ENCODE data around the gene CADM1. TPM values are rescaled to one million over a fixed set of nuclear protein-coding genes. Genes with fewer than 3 reads are reported as not detected.

Gene CADM1
- total and polyA plus RNA-seq, 10 donors, result 1.4 to 18.8 (median 10.4) TPM

- H3K36me3 ChIP-seq, result no peaks in the 10 kb centered on the region
- intact Hi-C loops (cut with DNase I; ENCODE audit: low total_unique reads), result no loop called here
These were observed 219.4 kb downstream of the CADM1 start for GRCh38 chr11:115284773-115285172.

GRCh38 chr11:115282923-115283322, 221.3 kb downstream of the CADM1 start:
- 85 to 94% (median 91%) methylated on average over 4 of the region's 4 CpGs for WGBS, 5 donors
- intact Hi-C loops (cut with DNase I; ENCODE audit: low total_unique reads), result no loop called here
- H3K27me3 ChIP-seq (replicated peaks in 1 of 7), result no peaks in the 10 kb centered on the region

More at GRCh38 chr11:115284773-115285172, 219.4 kb downstream of the CADM1 start:
- DNase-seq, result no peak
- Histone ChIP-seq H3K4me1 (no peaks in the 10 kb centered on the region), H3K4me3 (no peak overlapping the region), H3K9me3 (no peaks in the 10 kb centered on the region), H3K27ac (no peak overlapping the region), H3K27me3 (replicated peaks in 1 of 7) (no peaks in the 10 kb centered on the region)
- 69 to 82% (median 75%) methylated on average over 4 of the region's 4 CpGs for WGBS, 5 donors
- TF ChIP-seq CTCF (IDR thresholded peaks at IDR 0.05 in 8 of 11, conservative IDR thresholded peaks at IDR 0.05 in 3 of 11), result no peak
- TF ChIP-seq POLR2AphosphoS5 (IDR thresholded peaks at IDR 0.05), result no peak
- TF ChIP-seq POLR2A (IDR thresholded peaks at IDR 0.05), result no peak

GRCh38 chr11:115280775-115281174, 223.4 kb downstream of the CADM1 start:
- H3K27me3 ChIP-seq (replicated peaks in 1 of 7), result no peaks in the 10 kb centered on the region
- no peak for DNase-seq
- no peak overlapping the region for H3K27ac ChIP-seq
- no peaks in the 10 kb centered on the region for H3K4me1 ChIP-seq
- H3K36me3 ChIP-seq, result no peaks in the 10 kb centered on the region
- 76 to 82% (median 79%) methylated on average over 5 of the region's 5 CpGs for WGBS, 5 donors
- no peak for TF ChIP-seq POLR2A (IDR thresholded peaks at IDR 0.05)
- TF ChIP-seq POLR2AphosphoS5 (IDR thresholded peaks at IDR 0.05), result no peak
- TF ChIP-seq CTCF (IDR thresholded peaks at IDR 0.05 in 8 of 11, conservative IDR thresholded peaks at IDR 0.05 in 3 of 11), result no peak
- H3K4me3 ChIP-seq, result no peak overlapping the region
- H3K9me3 ChIP-seq, result no peaks in the 10 kb centered on the region
- intact Hi-C loops (cut with DNase I; ENCODE audit: low total_unique reads), result no loop called here

More at GRCh38 chr11:115282923-115283322, 221.3 kb downstream of the CADM1 start:
- Histone ChIP-seq H3K4me1 (no peaks in the 10 kb centered on the region), H3K27ac (no peak overlapping the region), H3K36me3 (no peaks in the 10 kb centered on the region), H3K9me3 (no peaks in the 10 kb centered on the region), H3K4me3 (no peak overlapping the region)
- TF ChIP-seq POLR2AphosphoS5 (IDR thresholded peaks at IDR 0.05) (no peak), POLR2A (IDR thresholded peaks at IDR 0.05) (no peak), CTCF (IDR thresholded peaks at IDR 0.05 in 8 of 11, conservative IDR thresholded peaks at IDR 0.05 in 3 of 11) (no peak)
- no peak for DNase-seq

GRCh38 chr11:115279813-115280761, 224.1 kb downstream of the CADM1 start:
- TF ChIP-seq CTCF (IDR thresholded peaks at IDR 0.05 in 8 of 11, conservative IDR thresholded peaks at IDR 0.05 in 3 of 11), result no peak
- no peak for TF ChIP-seq POLR2A (IDR thresholded peaks at IDR 0.05)
- TF ChIP-seq POLR2AphosphoS5 (IDR thresholded peaks at IDR 0.05), result no peak
- intact Hi-C loops (cut with DNase I; ENCODE audit: low total_unique reads), result no loop called here
- Histone ChIP-seq H3K27ac (no peak overlapping the region), H3K4me1 (no peaks in the 10 kb centered on the region), H3K9me3 (no peaks in the 10 kb centered on the region), H3K4me3 (no peak overlapping the region), H3K36me3 (no peaks in the 10 kb centered on the region), H3K27me3 (replicated peaks in 1 of 7) (no peaks in the 10 kb centered on the region)
- DNase-seq, result no peak
- 78 to 85% (median 81%) methylated on average over 10 of the region's 10 CpGs for WGBS, 5 donors
